ENCODE measurements around the gene HIVEP3.

DNA sequence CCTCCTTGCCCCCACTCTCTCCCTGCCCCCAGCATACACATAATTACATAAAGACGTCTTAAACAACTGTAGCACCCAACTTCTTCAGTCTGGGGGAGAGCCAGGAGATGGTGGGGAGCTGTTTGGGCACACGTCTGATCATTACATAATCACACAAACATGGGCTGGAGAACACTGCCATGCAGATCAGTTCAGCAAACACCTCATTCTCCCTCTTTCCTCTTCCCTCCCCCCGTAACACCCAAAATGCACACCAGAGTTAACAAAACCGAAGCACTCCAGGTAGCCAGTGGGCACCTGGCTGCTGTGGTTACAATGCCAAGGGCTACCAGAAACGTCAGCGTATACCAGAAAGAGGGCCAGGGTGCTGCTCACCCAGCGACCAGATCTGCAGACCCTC lies 1.6 kb downstream of the HIVEP3 start:
- TF ChIP-seq CEBPB (IDR thresholded peaks at IDR 0.05) (no peak), MAX (IDR thresholded peaks at IDR 0.05) (no peak), TCF12 (IDR thresholded peaks at IDR 0.05; ENCODE audit: low read depth) (no peak)
